ENCODE data around the gene IL21R.
A peak's percentile ranks its signal among the peaks of the same experiment; 100 is the strongest.

DNA sequence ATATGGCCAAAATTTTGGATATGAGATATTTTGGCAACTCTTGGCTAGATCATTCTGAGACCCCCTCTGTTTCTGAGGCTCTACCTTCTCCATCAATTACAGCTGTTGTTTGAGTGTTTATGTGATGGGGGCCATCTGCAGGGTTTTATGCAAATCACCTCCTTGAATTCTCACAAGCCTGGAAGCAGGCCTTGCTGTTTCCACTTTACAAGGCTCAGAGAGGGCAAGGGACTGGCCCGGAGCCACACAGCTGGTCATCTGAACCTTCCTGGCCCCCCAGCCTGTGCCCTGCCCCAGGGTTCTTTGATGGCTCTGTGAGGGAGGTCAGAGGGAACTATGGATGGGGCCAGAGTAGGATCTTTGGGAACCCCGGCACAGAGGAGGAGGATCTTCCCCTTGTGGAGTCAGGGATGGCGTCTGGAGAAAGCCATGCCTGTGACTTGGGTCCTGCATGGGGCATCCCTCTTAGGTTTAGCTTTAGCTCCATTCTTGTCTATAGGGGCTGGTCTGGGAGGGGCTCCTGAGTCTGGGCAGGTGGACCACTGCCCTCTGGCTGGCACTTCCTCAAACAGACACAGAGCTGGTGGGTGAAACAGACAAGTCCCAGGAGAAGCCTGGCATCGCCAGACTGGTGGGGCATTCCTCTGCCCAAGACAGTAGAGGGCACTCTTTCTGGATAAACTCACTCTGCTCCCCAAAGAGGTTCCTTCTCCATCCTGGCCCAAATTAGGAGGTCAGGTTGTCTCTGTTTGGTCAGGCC, 26.2 kb downstream of the IL21R start:
- TF ChIP-seq POLR2AphosphoS5 (IDR thresholded peaks at IDR 0.05; ENCODE audit: low read depth, low read length) (peak; percentile 60), SPI1 (IDR thresholded peaks at IDR 0.05; ENCODE audit: low read depth, low read length) (peak; percentile 55)

Measured in GM12891 (cell line).